Ovary (tissue), 3 donors: ENCODE results near the gene CAPG.

ENCODE experiments used
- EP300 ChIP-seq: sonication (generic); formaldehyde crosslinking; IDR thresholded peaks from one replicate; pipeline ENCODE4 v1.6.1; 2017; ENCODE audit warnings: antibody characterized with exemption
- POLR2A ChIP-seq: fragments of 450-650 bp; IDR thresholded peaks from one replicate; pipeline ENCODE4 v1.6.1; 2017; ENCODE audit warnings: antibody characterized with exemption, mild to moderate bottlenecking, moderate library complexity
- TF ChIP-seq, protein P1 (sequence below), 3 donors: fragments of 450-650 bp in 2 of 3; fragments of 200-600 bp in 1 of 3; IDR thresholded peaks; one replicate each; pipeline versions ENCODE4 v1.5.1 to v1.8.0; 2016 to 2022; ENCODE audit warnings: antibody characterized with exemption in 3 of 3, mild to moderate bottlenecking in 1 of 3
- donor health status: DM: no; HTN: no; CAD: no.

GRCh38 chr2:85420536-85421259 lies 10.5 kb upstream of the CAPG start:
- TF ChIP-seq POLR2A: peak; percentile 45
- TF ChIP-seq, protein P1, sequence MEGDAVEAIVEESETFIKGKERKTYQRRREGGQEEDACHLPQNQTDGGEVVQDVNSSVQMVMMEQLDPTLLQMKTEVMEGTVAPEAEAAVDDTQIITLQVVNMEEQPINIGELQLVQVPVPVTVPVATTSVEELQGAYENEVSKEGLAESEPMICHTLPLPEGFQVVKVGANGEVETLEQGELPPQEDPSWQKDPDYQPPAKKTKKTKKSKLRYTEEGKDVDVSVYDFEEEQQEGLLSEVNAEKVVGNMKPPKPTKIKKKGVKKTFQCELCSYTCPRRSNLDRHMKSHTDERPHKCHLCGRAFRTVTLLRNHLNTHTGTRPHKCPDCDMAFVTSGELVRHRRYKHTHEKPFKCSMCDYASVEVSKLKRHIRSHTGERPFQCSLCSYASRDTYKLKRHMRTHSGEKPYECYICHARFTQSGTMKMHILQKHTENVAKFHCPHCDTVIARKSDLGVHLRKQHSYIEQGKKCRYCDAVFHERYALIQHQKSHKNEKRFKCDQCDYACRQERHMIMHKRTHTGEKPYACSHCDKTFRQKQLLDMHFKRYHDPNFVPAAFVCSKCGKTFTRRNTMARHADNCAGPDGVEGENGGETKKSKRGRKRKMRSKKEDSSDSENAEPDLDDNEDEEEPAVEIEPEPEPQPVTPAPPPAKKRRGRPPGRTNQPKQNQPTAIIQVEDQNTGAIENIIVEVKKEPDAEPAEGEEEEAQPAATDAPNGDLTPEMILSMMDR (IDR thresholded peaks at IDR 0.05): peak; percentile 100
- no peak for TF ChIP-seq EP300
